Pulmonary artery endothelial cell (primary cell): Measurements from ENCODE around the gene DCD. TPM values are rescaled to one million over a fixed set of nuclear protein-coding genes. Genes with fewer than 3 reads are reported as not detected.

Source experiments
- DNase-seq: peaks from one replicate; pipeline ENCODE4 v3.0.0-alpha.2; 2011; ENCODE audit warnings: low read depth, low spot score
- total RNA-seq: library from RNA; depleted of rRNA; stranded (reverse); fragments of >200 nt; gene quantifications from 2 replicates; pipeline ENCODE4 v1.2.3, GENCODE V29; 2014

DCD gene
- total RNA-seq, 1 donor from 2014 or later, result not detected

DNA sequence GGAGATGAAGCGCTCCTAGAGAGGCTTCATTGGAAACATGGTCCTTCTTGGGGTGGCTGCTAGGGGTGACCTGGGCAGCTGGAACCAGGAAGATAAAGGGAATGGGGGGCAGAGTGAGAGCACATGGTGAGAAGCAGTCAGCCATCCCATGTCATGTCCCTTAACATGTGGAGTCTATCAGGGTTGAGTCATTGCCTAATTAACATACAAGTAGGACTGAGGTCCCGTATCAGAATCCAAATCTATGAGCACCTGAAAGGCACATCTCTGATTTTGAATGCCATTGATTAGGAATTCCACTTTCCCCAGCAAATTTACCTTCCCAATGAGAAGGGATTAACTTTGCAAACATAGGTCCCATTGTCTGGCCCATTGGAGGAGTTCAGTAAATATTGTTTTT lies 39.4 kb downstream of the DCD start:
- DNase-seq, result no peak

DNA sequence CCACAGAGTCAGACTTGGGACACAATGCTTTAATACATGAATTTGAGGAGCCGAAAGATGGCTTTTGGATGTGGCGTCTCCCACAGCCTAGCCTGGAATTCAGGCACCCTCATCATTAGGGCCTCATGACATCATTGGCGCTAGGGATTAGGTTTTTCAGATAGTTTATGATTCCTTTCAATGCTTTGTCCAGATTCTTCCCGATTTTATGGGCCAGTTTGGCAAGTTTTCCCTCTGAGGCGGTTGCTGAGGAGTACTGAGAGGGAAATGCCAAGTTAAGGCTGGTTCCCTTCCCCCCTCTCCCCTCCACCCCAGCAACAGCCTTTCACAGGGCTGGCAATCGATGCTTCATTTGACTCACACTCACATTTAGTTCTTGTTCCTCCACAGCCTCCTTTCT lies 40.0 kb downstream of the DCD start:
- no peak for DNase-seq

DNA sequence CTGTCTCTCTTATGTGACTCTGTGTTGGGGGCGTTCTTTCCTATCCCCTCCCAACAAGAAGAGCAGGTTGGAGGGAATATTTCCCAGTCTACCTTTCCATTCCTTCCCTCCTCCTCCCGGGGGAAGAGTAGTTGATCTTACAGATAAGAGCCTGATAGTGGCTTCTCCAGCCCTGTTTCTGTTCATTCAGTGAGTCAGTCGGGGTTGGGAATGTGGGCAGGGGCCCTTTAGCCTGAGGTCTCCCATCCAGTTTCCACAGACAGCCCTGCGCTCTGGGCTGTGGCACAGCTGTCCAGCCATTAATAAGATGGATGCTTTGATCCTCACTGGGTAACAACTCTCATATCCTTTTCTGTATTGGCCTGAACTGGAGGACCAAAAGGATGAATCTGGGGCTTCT lies 41.6 kb downstream of the DCD start:
- no peak for DNase-seq

DNA sequence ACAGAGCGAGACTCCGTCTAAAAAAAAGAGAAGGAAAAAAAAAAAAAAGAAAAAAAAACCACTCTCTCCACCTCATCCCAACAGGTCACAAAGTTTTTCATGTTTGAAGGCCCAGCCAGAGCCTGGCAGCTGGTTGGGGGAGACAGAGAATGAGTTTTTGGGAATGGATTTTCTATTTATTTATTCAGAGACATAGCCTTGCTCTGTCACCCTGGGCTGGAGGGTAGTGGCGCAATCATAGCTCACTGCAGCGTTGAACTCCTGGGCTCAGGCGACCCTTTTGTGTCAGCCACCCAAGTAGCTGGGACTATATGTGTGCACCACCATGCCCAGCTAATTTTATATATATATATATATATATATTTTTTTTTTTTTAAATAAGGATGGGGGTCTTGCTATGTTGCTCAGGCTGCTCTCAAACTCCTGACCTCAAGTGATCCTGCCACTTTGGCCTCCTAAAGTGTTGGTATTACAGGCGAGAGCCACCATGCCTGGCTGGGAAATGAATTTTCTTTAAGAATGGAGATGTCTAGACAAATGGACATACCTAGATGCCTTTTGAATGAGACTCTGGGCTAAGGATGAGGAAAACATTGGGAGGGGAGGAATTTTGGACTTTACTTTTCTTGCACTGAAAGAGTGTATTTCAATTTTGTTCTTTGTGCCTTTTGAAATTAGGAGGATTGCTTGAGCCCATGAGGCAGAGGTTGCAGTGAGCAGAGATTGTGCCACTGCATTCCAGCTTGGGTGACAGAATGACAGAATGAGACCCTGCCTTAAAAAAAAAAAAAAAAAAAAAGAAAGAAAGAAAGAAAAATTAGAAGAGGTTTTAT lies 42.8 kb downstream of the DCD start:
- no peak for DNase-seq

DNA sequence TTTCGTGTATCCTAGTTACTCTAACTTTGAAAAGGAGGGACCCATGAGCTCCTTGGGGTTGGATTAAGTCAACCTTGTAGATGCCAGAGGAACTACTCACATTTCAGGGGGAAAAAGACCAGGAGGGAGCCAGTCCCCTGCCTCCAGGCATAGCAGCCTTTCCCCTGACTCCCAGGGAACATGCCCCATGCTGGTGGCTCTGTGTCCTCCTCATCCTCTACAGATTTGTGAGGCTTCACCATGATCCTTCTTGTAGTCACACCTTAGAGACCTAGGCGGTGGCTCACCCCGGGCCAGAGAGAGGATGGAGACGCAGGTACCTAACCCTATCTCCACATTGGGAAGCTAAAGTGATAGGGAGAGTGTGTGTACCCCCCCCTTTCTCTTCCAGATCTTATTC lies 43.7 kb downstream of the DCD start:
- no peak for DNase-seq

DNA sequence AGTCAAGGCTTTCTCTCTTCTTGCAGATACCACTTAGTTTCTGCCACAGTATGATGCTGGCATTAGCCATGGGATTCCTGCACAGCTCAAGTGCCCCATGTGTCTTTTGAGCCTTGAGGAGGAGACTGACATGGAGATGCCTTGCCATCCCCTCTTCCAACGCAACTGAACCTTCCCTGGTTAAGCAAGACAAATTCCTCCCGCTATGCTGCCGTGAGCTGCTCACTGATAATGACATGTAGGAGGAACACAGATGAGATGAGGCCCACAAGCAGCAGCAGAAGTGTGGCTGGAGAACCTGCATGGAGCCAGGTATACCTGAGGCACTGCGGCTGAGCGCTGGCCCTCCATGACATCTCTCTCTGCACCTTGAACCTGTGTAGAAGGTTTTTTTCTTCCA lies 44.3 kb downstream of the DCD start:
- DNase-seq, result no peak

DNA sequence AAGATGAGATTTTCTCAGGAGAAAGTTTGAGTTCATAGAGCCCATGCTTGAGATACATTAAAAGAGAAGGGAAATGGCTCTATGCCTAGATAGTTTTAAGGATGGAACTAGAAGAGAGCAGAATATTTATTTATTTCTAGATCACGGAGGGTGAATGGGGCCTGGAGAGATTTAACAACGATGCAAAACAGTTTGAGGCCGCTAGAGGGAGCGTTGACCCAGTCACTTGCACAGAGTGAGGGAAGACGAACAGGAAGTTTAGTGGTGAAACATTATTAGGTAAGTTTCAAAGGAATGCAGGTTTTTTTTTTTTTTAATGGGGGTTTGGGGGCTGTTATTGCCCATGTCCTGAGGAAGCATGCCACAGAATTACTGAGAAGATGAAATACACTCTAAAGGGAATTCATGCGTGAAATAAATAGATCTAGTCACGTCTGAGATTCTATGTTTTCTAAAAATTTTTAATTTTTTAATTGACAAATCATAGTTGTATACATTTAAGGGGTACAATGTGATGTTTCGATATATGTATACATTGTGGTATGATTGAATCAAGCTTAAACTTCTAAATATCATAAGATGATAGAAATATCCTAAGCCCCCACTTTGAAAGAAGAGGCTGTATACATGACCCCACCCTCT lies 44.9 kb downstream of the DCD start:
- DNase-seq, result peak; percentile 22

DNA sequence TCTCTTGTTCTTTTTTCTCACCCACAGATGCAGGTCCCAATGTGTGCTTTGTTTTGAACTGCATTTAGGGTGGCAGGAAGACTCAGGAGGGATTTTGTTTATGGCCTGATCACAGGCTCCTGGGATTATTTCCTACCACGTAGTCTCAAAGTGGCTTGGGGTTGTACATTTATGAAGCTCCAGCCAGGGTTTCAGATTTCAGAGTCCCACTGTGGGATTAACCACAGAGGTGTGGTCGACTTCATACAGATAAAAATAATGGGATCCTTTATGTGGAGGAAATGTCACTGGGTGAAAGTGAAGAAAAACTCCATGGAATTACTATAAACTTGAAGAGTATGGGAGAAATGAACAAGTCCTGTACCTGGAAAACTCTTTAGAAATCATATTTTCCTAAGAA lies 45.5 kb downstream of the DCD start:
- DNase-seq, result no peak

DNA sequence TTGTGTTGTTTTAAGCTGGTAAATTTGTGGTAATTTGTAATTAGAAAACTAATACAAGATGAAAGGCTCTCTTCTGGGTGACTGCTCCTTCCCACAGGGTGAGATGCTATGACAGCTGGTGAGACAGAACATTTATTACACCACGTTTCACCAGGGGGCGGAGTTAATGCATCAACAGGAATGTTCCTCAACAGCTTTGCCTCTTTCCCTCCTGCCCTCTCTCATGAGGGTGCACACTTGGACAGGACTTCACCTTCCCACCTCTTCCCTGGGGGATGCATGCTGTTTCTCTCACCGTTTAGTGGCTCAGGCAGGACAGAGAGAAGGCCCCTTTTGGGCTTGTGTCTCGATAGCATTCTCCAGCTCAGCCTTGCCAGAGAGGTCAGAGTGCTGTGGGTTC lies 46.3 kb downstream of the DCD start:
- no peak for DNase-seq

DNA sequence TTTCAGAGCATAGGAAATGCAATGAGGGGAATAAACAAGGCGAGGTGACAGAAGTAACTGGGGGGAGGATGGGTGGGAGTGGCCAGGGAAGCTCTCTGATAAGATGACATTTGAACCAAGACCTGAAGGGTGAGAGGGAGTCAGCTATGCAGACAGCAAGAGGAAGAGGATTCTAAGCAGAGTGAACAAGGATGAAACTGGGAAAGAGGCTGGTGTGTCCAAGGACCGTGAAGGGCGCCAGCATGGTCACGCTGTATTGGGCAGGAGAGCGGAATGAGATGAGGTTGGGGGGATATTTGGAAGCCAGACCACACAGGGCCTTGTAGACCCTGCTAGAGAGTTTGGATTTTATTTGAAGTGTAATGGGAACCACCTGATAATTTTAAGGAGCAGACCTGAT lies 49.2 kb downstream of the DCD start:
- no peak for DNase-seq

DNA sequence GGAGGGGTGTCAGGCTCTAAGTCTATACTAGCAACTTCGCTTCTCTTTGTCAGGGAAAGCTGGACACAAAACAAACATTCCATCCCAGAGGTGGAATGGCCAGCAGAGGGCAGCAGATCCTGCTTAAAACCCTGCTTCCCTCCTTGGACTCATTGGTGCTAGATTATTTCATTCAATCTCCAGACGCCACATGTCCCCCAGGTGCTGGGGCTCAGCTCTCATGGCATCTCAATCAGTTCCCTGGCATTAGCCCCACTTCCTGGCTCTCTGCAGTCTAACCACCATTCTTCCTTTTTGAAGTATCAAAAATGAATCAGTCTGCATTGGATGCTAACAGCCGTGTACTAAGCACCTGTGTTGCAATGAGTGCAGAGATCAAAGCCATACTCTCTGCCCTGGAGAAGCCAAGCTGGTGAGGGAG lies 51.6 kb downstream of the DCD start:
- DNase-seq, result peak; percentile 22

DNA sequence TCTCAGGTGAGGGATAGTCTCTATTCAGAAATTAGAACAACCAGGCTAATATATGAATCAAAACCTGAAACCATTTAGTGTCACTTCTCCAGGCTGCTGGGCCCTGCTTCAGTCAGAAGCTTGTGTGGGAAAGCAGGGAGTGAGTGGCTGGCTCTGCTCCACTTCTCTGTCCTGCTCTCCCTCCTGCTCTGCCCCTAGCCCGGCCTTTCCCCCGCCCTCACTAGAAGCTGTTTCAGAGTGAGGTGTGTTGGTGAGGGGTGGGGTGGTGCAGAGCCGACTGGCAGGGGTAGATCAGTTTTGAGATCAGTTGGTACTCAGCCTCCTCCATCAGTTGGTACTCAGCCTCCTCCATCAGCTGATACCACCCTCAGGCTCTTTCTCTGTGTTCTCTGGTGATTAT lies 52.7 kb downstream of the DCD start:
- DNase-seq, result no peak

Other genes with a start within 250 kb of the DCD start
- 848 and 1,153 TPM in 2 replicates for gene ITGA5, start 229.1 kb downstream of the DCD start, total RNA-seq
- gene GTSF1, start 174.8 kb downstream of the DCD start, total RNA-seq, result not detected in 2 replicates
- gene NCKAP1L, start 150.6 kb downstream of the DCD start, total RNA-seq, result under 0.01 and 0.26 TPM in 2 replicates
- not detected in 2 replicates for gene PDE1B, start 98.8 kb downstream of the DCD start, total RNA-seq
- not detected in 2 replicates for gene PPP1R1A, start 59.7 kb downstream of the DCD start, total RNA-seq
- gene LACRT, start 13.5 kb downstream of the DCD start, total RNA-seq, result not detected in 2 replicates
- gene MUCL1, start 206.2 kb upstream of the DCD start, total RNA-seq, result not detected in 2 replicates